GM12801 (cell line): ENCODE results near the gene HIVEP3.

Source experiments
- CTCF ChIP-seq: IDR thresholded peaks from one replicate; pipeline ENCODE4 v1.5.1; 2011; ENCODE audit warnings: control low read depth; ENCODE audit not compliant: insufficient read length; ENCODE audit errors: extremely low read depth

Gene HIVEP3

DNA sequence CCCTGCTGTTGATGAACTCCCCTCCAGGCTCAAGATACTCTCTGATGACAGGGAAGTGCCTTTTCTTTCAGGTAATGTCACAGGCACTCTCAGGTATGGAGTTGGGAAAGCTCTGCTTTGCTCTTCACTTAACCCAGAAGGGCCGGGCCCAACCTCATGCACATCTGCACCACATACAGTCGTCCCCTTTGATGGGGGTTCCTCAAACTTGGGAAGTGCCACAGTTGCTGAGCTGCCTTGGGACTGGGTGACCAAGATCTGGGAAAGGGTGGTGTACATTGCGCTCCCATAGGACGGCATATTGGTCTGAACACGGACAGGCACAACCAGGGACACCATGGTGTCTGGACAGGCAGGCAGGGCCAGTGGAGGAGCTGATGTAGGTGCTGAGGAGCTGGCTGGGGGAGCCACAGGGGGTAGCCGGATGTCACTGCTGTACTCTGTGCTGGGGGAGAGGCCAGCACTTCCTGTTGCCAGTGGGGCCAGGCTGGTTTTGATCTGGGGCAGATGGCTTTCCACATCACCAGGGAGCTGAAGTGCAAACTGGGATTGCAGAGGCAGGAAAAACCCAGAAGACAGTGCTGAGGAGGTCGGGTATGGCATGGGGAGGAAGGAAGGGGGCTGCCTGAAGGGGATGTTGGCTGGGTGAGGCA lies 338.1 kb downstream of the HIVEP3 start:
- TF ChIP-seq CTCF = no peak

GRCh38 chr1:41580021-41580420 lies 338.7 kb downstream of the HIVEP3 start:
- no peak for TF ChIP-seq CTCF

- no peak for TF ChIP-seq CTCF
Observed at GRCh38 chr1:41578712-41579335, 339.9 kb downstream of the HIVEP3 start.

DNA sequence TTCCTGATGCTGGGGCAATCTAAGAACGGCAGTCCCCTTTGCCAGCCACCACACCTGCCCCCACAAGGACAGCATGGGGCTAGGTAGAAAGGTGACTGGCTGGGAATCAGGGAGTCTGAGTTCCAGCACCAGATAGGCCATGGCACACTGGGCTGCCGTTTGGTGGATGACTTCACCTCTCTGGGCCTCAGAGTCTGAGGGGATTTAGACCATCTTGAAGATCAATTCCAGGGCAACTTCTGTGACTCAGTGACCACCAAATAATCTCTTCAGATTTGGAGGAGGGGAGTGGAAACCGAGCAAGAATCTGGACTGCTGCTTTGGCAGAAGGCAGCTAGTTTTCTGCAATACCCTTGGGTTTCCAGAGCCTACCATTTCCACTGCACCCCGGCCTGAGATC lies 342.1 kb downstream of the HIVEP3 start:
- TF ChIP-seq CTCF = no peak

- no peak for TF ChIP-seq CTCF
Observed at GRCh38 chr1:41576206-41576605, 342.5 kb downstream of the HIVEP3 start.

DNA sequence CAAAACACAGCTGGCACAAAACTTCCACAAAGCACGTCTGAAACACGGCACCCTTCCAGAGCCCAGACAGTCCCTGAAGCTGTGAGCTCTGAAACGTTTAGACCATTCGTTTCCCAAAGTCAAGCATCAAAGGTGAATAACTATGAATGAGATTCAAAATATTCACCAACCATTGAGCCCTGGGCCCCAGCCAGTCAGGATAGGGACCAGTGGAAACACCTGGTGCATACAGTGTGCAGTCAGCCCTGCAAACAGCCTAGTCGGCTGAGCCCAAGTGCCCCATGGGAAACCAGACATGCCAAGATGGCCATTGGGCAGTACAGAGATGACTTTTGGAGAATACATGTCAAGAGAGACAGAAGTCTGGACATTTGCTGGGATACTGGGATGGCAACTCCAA lies 343.9 kb downstream of the HIVEP3 start:
- no peak for TF ChIP-seq CTCF

- no peak for TF ChIP-seq CTCF
Observed at GRCh38 chr1:41573785-41574713, 344.7 kb downstream of the HIVEP3 start.
